Transverse colon (tissue), 3 donors: Measurements from ENCODE around the gene CDH13.

ENCODE experiments used
- CTCF ChIP-seq, 5 experiments: fragments of 200-600 bp in 3 of 5; fragments of 450-650 bp in 2 of 5; sonication (generic) in 3 of 5; IDR thresholded peaks; 1 replicate in 2 of 5; 2 replicates in 3 of 5; pipeline ENCODE4 v1.5.1; 2016 to 2017; ENCODE audit warnings: antibody characterized with exemption in 5 of 5, inconsistent platforms in 3 of 5, mild to moderate bottlenecking in 2 of 5, moderate library complexity in 1 of 5
- POLR2A ChIP-seq: fragments of 450-650 bp; IDR thresholded peaks from one replicate; pipeline ENCODE4 v1.6.1; 2016; ENCODE audit warnings: antibody characterized with exemption, mild to moderate bottlenecking, moderate library complexity

- TF ChIP-seq CTCF (IDR thresholded peaks at IDR 0.05) (no peak), POLR2A (no peak)
Measured at GRCh38 chr16:82643936-82644630, 17.3 kb downstream of the CDH13 start.
